Neutrophil (primary cell): ENCODE measurements around the gene NOCT.
A peak's percentile ranks its signal among the peaks of the same experiment; 100 is the strongest.

Experiments used
- H3K27ac ChIP-seq: fragments of 200-600 bp; sonication (generic); 2 replicates; pipeline ENCODE4 v1.5.1; 2016; ENCODE audit warnings: mild to moderate bottlenecking, moderate library complexity
- H3K27me3 ChIP-seq: fragments of 200-600 bp; sonication (generic); 2 replicates; pipeline ENCODE4 v1.6.0; 2016; ENCODE audit warnings: mild to moderate bottlenecking
- H3K36me3 ChIP-seq: fragments of 200-600 bp; sonication (generic); 2 replicates; pipeline ENCODE4 v1.5.1; 2017
- H3K4me1 ChIP-seq, 2 experiments: fragments of 200-600 bp in 1 of 2; sonication (generic) in 1 of 2; 1 replicate in 1 of 2; 2 replicates in 1 of 2; pipeline versions ENCODE4 v1.5.1 to v1.6.1; 2013 to 2016; ENCODE audit warnings: low read depth in 1 of 2, low read length in 1 of 2, mild to moderate bottlenecking in 1 of 2, moderate library complexity in 1 of 2; ENCODE audit not compliant: control insufficient read depth in 1 of 2, insufficient read depth in 1 of 2
- H3K4me3 ChIP-seq, 2 experiments: fragments of 200-600 bp in 1 of 2; sonication (generic) in 1 of 2; 1 replicate in 1 of 2; 2 replicates in 1 of 2; pipeline ENCODE4 v1.5.1; 2013 to 2016; ENCODE audit warnings: low read depth in 1 of 2, low read length in 1 of 2, mild to moderate bottlenecking in 1 of 2, moderate library complexity in 1 of 2
- H3K9me3 ChIP-seq: fragments of 200-600 bp; sonication (generic); 2 replicates; pipeline ENCODE4 v1.5.1; 2016
- CTCF ChIP-seq: fragments of 200-600 bp; sonication (generic); IDR thresholded peaks from 2 replicates; pipeline ENCODE4 v1.5.1; 2016; ENCODE audit warnings: antibody characterized with exemption

NOCT gene

DNA sequence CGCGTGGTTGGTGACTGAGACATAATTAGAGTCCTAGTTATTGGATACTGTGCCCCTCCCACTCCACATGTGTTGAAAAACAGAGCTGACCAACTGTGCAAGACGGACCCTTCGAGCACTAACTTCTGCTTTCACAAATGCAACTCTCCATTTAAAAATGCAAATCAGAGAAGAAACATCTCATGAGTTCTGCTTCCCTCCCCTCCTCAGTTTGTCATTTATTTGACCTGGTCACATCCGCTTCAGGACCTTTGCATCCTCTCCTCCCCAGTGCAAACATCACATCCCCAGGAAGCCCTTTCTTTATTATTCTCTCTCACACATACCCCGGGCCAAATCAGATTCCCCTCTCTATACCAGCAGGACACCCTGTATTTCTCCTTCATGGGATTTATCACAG is 38.1 kb upstream of the NOCT start:
- no peaks in the 10 kb centered on the region for H3K9me3 ChIP-seq
- TF ChIP-seq CTCF = no peak
- H3K4me3 ChIP-seq = no peak overlapping the region
- no peaks in the 10 kb centered on the region for H3K36me3 ChIP-seq
- peaks cover 39 to 41% of the 10 kb centered on the region in 2 experiments for H3K4me1 ChIP-seq
- H3K27me3 ChIP-seq = no peaks in the 10 kb centered on the region
- peak overlapping the region; percentile 23 for H3K27ac ChIP-seq

DNA sequence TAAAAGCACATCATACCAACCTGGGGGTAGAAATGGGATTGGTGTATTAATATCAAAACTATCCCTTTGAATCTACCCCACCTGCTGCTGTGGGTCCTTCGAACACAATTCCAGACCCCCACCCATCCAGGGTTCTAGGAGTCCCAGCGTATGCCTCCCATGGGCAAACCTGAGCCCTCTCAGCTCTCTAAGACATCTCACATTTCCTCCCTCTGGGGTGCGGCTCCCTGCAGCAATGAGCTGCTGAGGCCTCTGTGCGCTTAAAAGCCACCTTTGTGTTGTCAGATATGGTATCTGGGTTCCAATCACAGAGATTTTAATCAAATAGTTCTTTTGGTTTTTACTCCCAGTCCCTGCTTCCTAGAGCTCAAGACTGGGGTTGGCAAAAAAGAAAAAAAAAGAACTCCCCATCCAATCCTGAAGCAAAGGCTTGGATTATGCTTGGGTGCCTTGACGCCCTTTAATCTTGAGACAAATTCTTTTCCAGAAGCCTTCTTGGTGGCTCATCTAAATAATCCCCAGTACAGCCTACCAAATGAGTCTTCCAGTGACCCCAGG is 37.5 kb upstream of the NOCT start:
- TF ChIP-seq CTCF = no peak
- H3K4me1 ChIP-seq = peaks cover 34 to 40% of the 10 kb centered on the region in 2 experiments

GRCh38 chr4:138978600-138978999 is 37.0 kb upstream of the NOCT start:
- Histone ChIP-seq H3K4me1 (peaks cover 29 to 35% of the 10 kb centered on the region in 2 experiments), H3K36me3 (no peaks in the 10 kb centered on the region), H3K27ac (no peak overlapping the region), H3K4me3 (no peak overlapping the region), H3K27me3 (no peaks in the 10 kb centered on the region), H3K9me3 (no peaks in the 10 kb centered on the region)
- TF ChIP-seq CTCF = no peak

More for the DNA sequence above, 37.5 kb upstream of the NOCT start:
- Histone ChIP-seq H3K27ac (peak overlapping the region; percentile 23), H3K36me3 (no peaks in the 10 kb centered on the region), H3K9me3 (no peaks in the 10 kb centered on the region), H3K27me3 (no peaks in the 10 kb centered on the region), H3K4me3 (no peak overlapping the region)

DNA sequence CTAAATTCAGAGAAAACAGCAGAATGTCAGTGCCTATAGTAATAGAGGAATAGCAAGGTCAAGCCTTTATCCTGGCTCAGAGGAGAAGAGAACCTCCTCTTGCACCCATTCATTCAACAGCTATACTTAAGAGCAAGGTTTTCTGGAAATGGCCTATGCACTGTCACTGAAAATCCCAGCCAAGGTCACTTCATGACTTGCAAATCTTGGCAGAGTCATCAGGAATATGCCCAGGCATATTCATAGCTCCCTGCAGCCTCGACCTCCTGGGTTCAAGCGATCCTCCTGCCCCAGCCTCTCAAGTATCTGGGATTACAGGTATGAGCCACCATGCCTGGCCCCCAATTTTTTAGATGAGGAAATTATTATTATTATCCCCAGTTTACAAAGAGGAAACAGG is 35.8 kb upstream of the NOCT start:
- Histone ChIP-seq H3K4me1 (peaks cover 26 to 31% of the 10 kb centered on the region in 2 experiments), H3K9me3 (no peaks in the 10 kb centered on the region), H3K36me3 (no peaks in the 10 kb centered on the region), H3K27me3 (no peaks in the 10 kb centered on the region), H3K4me3 (no peak overlapping the region), H3K27ac (peak overlapping the region; percentile 27)
- TF ChIP-seq CTCF = no peak

GRCh38 chr4:138981930-138982390 is 33.6 kb upstream of the NOCT start:
- Histone ChIP-seq H3K27me3 (no peaks in the 10 kb centered on the region), H3K9me3 (no peaks in the 10 kb centered on the region), H3K36me3 (no peaks in the 10 kb centered on the region), H3K27ac (peak overlapping the region; percentile 75), H3K4me1 (peaks cover 26 to 31% of the 10 kb centered on the region in 2 experiments), H3K4me3 (no peak overlapping the region)
- TF ChIP-seq CTCF = no peak
